ENCODE results near the gene TTC8. TPM values are rescaled to one million over a fixed set of nuclear protein-coding genes. Genes with fewer than 3 reads are reported as not detected.
"Not testable (repeated sequence)": the region's sequence is repeated elsewhere in the genome, so short reads cannot be mapped to it uniquely, and the experiment has no call there.

Gene TTC8
- total and polyA plus RNA-seq, 4 donors = 7.3 to 11.7 (median 10.4) TPM

DNA sequence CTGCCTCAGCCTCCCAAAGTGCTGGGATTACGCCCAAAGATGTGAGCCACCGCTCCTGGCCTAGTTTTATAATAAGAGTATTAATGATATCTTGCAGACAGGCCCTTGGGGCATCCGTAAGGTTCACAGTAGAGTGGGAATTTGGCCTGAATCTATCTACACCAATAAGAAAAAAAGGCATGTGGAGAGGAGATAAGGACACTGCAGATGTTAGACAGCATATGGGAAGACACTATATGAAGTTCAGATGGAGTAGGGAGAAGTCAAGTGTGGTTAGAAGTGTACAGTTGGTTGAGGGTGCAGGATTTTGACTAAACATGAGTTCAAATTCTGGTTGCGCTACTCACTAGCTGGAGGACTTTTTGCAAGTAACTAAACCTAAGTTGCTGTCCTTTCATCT is 8.5 kb upstream of the TTC8 start:
- Histone ChIP-seq H3K9ac (ENCODE audit: low read depth in 1 of 2, low read length in 2 of 2) (no peak overlapping the region), H3K27me3 (ENCODE audit: control insufficient read depth in 4 of 4, insufficient read depth in 4 of 4, low read length in 3 of 4) (peaks cover 0 to 2% (median 0%) of the 10 kb centered on the region in 4 donors), H3K27ac (ENCODE audit: low read depth in 1 of 2, low read length in 2 of 2) (no peak overlapping the region), H3K4me1 (ENCODE audit: control insufficient read depth in 4 of 4, insufficient read depth in 4 of 4, low read length in 3 of 4) (no peaks in the 10 kb centered on the region), H3K9me3 (ENCODE audit: control insufficient read depth in 4 of 4, low read length in 3 of 4) (no peaks in the 10 kb centered on the region), H3K36me3 (ENCODE audit: control insufficient read depth in 4 of 4, insufficient read depth in 3 of 4, low read depth in 1 of 4, low read length in 3 of 4) (no peaks in the 10 kb centered on the region), H3K4me3 (ENCODE audit: low read depth in 1 of 3, low read length in 3 of 3) (no peak overlapping the region)
- DNase-seq (ENCODE audit: low spot score) = no peak
- WGBS = 96% methylated on average over 4 of the region's 4 CpGs
- TF ChIP-seq, protein P1, sequence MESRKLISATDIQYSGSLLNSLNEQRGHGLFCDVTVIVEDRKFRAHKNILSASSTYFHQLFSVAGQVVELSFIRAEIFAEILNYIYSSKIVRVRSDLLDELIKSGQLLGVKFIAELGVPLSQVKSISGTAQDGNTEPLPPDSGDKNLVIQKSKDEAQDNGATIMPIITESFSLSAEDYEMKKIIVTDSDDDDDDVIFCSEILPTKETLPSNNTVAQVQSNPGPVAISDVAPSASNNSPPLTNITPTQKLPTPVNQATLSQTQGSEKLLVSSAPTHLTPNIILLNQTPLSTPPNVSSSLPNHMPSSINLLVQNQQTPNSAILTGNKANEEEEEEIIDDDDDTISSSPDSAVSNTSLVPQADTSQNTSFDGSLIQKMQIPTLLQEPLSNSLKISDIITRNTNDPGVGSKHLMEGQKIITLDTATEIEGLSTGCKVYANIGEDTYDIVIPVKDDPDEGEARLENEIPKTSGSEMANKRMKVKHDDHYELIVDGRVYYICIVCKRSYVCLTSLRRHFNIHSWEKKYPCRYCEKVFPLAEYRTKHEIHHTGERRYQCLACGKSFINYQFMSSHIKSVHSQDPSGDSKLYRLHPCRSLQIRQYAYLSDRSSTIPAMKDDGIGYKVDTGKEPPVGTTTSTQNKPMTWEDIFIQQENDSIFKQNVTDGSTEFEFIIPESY (IDR thresholded peaks at IDR 0.05) = no peak
- TF ChIP-seq HNF4A (conservative IDR thresholded peaks at IDR 0.05) (no peak), YY1 (IDR thresholded peaks at IDR 0.05) (no peak), TAF1 (conservative IDR thresholded peaks at IDR 0.05) (no peak), RAD21 (IDR thresholded peaks at IDR 0.05) (no peak), SP1 (IDR thresholded peaks at IDR 0.05) (no peak), EGR1 (IDR thresholded peaks at IDR 0.05; ENCODE audit: low read depth in 2 of 2) (no peak), GABPA (IDR thresholded peaks at IDR 0.05 in 1 of 2, conservative IDR thresholded peaks at IDR 0.05 in 1 of 2) (no peak), HNF4G (IDR thresholded peaks at IDR 0.05) (no peak), FOXA1 (IDR thresholded peaks at IDR 0.05) (no peak)
- TF ChIP-seq, protein P2, sequence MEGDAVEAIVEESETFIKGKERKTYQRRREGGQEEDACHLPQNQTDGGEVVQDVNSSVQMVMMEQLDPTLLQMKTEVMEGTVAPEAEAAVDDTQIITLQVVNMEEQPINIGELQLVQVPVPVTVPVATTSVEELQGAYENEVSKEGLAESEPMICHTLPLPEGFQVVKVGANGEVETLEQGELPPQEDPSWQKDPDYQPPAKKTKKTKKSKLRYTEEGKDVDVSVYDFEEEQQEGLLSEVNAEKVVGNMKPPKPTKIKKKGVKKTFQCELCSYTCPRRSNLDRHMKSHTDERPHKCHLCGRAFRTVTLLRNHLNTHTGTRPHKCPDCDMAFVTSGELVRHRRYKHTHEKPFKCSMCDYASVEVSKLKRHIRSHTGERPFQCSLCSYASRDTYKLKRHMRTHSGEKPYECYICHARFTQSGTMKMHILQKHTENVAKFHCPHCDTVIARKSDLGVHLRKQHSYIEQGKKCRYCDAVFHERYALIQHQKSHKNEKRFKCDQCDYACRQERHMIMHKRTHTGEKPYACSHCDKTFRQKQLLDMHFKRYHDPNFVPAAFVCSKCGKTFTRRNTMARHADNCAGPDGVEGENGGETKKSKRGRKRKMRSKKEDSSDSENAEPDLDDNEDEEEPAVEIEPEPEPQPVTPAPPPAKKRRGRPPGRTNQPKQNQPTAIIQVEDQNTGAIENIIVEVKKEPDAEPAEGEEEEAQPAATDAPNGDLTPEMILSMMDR (IDR thresholded peaks at IDR 0.05; ENCODE audit: low read depth, low read length, missing input control) = no peak
- TF ChIP-seq, protein P3, sequence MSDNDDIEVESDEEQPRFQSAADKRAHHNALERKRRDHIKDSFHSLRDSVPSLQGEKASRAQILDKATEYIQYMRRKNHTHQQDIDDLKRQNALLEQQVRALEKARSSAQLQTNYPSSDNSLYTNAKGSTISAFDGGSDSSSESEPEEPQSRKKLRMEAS (IDR thresholded peaks at IDR 0.05) = no peak

DNA sequence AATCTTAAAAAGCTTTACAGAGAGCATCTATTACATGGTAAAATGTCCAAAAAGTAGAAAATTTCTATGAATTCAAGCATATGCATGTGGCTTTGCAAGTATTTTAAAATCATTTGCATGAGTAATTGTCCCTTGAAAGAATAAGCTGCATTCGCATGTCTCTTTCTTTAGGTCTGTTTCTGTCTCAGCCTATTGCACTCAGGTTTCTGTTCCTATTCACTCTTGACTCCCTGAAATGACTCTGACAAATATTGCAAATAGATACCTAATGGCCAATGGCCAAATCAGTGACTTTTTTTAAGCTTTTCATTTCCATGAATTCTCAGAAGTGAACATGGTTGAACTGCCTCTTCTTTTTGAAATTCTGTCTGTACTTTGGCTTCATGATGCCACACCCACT is 6.4 kb upstream of the TTC8 start:
- TF ChIP-seq NR2F2 (IDR thresholded peaks at IDR 0.05) (no peak), JUND (IDR thresholded peaks at IDR 0.05) (no peak), SP1 (IDR thresholded peaks at IDR 0.05) (no peak), GABPA (IDR thresholded peaks at IDR 0.05 in 1 of 2, conservative IDR thresholded peaks at IDR 0.05 in 1 of 2) (no peak), HNF4G (IDR thresholded peaks at IDR 0.05) (no peak), HNF4A (conservative IDR thresholded peaks at IDR 0.05) (no peak), EGR1 (IDR thresholded peaks at IDR 0.05; ENCODE audit: low read depth in 2 of 2) (no peak), TAF1 (conservative IDR thresholded peaks at IDR 0.05) (no peak), FOXA2 (IDR thresholded peaks at IDR 0.05) (no peak), RXRA (IDR thresholded peaks at IDR 0.05) (no peak), FOXA1 (IDR thresholded peaks at IDR 0.05) (no peak)
- TF ChIP-seq, protein P1 (IDR thresholded peaks at IDR 0.05) = no peak
- TF ChIP-seq, protein P4, sequence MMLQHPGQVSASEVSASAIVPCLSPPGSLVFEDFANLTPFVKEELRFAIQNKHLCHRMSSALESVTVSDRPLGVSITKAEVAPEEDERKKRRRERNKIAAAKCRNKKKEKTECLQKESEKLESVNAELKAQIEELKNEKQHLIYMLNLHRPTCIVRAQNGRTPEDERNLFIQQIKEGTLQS (IDR thresholded peaks at IDR 0.05) = no peak
- TF ChIP-seq, protein P2 (IDR thresholded peaks at IDR 0.05; ENCODE audit: low read depth, low read length, missing input control) = no peak
- DNase-seq (ENCODE audit: low spot score) = no peak
- H3K9me3 ChIP-seq (ENCODE audit: control insufficient read depth in 4 of 4, low read length in 3 of 4) = no peaks in the 10 kb centered on the region
- H3K27me3 ChIP-seq (ENCODE audit: control insufficient read depth in 4 of 4, insufficient read depth in 4 of 4, low read length in 3 of 4) = no peaks in the 10 kb centered on the region
- no peak overlapping the region for H3K4me3 ChIP-seq (ENCODE audit: low read depth in 1 of 3, low read length in 3 of 3)
- H3K27ac ChIP-seq (ENCODE audit: low read depth in 1 of 2, low read length in 2 of 2) = no peak overlapping the region
- H3K9ac ChIP-seq (ENCODE audit: low read depth in 1 of 2, low read length in 2 of 2) = no peak overlapping the region
- no peaks in the 10 kb centered on the region for H3K36me3 ChIP-seq (ENCODE audit: control insufficient read depth in 4 of 4, insufficient read depth in 3 of 4, low read depth in 1 of 4, low read length in 3 of 4)
- WGBS = 99% methylated on average over 1 of the region's 1 CpG
- no peaks in the 10 kb centered on the region for H3K4me1 ChIP-seq (ENCODE audit: control insufficient read depth in 4 of 4, insufficient read depth in 4 of 4, low read length in 3 of 4)

DNA sequence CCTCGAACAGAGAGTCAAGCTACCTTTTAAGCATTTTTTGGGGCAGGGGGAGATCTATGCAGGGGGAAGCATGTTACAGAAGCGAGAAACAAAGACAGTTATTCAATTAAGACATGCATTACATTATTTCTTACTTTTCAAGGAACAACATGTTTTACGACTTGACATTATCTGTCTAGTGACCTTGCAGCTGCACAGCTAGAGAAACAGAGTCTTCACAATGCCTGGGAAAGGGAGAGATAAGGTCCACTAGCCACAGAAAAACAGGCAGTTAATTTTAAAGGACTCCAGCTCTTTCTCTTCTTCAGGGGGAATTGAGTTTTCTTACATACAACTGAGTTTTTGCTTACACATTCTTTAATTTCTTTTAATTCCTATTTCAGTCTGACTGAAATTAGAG is 4.8 kb upstream of the TTC8 start:
- H3K36me3 ChIP-seq (ENCODE audit: control insufficient read depth in 4 of 4, insufficient read depth in 3 of 4, low read depth in 1 of 4, low read length in 3 of 4) = not testable (repeated sequence)

More for the DNA sequence above, 4.8 kb upstream of the TTC8 start:
- not testable (repeated sequence) for H3K27ac ChIP-seq (ENCODE audit: low read depth in 1 of 2, low read length in 2 of 2); DNase-seq (ENCODE audit: low spot score); H3K4me3 ChIP-seq (ENCODE audit: low read depth in 1 of 3, low read length in 3 of 3); H3K9me3 ChIP-seq (ENCODE audit: control insufficient read depth in 4 of 4, low read length in 3 of 4); H3K4me1 ChIP-seq (ENCODE audit: control insufficient read depth in 4 of 4, insufficient read depth in 4 of 4, low read length in 3 of 4); H3K27me3 ChIP-seq (ENCODE audit: control insufficient read depth in 4 of 4, insufficient read depth in 4 of 4, low read length in 3 of 4); H3K9ac ChIP-seq (ENCODE audit: low read depth in 1 of 2, low read length in 2 of 2)
- WGBS = 65% methylated on average over 3 of the region's 3 CpGs

All from liver (tissue), 9 donors.